Measurements from ENCODE around the gene MSI2.
"Not testable (repeated sequence)": the region's sequence is repeated elsewhere in the genome, so short reads cannot be mapped to it uniquely, and the experiment has no call there.

Gene MSI2

DNA sequence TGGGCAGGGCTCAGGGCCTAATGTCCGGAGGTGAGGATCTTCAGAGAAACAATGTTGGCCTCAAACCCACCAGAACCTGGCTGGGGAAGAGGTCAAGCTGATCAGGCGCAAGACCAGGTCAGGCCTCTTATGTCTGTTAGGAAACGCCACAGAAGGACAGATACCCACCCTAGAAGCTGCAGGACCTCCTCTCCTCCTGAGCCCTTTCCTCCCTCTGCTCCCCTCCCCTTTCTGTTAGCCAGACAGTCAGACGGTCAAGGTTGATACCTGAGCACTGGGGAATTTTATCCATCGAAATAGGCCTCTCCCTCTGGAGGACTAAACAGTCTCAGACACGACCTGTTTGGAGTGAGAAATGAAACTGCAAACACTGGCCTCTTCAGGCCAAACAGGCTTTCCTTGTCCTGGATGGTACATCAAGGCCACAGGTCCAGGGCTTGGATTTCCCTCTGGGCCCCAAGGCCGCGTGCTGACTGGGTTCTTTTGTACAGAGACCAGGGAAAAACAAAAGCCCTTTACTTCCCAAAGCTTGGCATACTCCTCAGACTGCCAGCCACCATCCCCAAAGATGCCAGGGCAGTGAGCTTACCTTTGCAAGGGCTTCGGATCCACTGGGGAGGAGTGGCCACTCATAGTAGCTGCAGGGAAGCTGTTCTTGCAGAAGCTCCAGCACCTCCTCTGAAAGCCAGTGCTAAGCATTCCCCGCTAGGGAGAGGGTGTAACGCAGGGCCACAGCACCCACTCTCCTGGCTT lies 353.0 kb downstream of the MSI2 start:
- no peak for DNase-seq

DNA sequence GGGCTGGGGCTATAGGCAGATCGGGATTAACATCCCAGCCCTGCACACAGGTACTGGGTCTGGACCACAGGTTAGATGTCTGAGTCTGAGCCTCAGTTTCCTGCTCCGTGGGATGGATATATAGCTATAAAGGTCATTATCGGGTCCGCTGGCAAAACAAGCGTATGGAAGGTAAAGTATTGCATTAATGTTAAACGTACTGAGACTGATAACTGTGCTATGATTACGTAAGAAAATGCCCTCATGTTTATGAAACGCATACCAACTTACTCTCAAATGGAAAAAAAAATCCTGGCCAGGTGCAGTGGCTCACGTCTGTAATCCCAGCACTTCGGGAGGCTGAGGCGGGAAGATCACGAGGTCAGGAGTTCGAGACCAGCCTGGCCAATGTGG lies 353.6 kb downstream of the MSI2 start:
- DNase-seq: no peak

DNA sequence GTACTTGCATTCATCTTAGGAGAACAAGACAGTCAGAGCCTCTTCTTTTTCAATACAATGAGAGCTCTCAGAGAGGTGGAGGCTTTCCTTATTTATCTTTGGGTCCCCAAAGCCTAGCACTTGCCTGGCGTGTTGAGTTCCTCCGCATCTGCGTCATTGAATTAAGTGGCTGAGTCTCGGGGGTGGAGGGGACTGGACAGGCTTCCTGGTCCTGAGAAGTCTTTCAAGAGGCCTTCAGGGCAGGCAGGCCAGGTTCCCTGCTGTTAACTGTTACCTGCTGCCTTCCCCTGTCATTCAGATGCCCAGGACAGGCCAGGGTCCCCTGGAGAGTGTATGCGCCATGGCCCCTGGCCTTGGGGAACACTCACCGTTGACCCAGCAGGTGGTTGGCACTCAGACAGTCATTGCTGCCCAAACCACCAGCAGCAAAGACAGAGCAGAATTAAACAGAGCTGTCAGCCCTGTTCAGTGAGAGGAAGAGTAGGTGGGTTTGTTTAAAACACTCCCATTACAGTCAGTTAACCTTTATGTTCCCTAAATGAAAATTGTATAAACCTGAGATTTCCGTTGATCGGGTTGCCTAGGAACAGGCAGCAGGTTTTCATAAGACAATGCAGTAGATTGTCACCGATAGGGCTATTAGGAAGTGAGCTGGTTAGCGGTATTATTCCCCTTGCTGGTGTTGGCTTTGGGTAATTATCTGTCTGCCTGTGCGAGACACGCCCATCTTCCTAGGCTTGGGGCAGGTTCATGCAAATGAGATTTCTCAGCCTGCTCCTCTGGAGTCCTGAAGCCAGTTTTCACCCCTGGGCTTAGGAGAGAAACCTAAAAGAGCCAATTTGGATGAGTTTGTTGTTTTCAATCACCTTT lies 356.1 kb downstream of the MSI2 start:
- DNase-seq: no peak

DNA sequence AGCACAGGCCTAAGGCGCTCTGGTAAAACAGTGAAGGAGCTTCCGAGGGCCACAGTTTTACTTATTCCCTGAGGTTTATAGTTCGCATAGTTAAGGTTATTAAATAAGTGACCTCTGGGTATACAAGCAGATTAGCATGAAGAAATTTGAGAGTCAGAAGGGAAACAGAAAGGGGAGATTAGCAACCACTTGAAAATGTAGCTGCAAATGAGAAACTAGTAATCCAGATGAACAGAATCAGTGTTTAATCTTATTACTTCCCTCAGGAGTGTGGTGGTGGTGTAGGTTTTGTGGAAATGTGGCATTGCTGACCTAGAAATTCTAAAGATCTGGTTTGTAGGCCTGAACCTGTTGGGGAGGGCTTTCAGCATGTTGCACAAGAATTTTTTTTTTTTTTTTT lies 358.4 kb downstream of the MSI2 start:
- DNase-seq: no peak

DNA sequence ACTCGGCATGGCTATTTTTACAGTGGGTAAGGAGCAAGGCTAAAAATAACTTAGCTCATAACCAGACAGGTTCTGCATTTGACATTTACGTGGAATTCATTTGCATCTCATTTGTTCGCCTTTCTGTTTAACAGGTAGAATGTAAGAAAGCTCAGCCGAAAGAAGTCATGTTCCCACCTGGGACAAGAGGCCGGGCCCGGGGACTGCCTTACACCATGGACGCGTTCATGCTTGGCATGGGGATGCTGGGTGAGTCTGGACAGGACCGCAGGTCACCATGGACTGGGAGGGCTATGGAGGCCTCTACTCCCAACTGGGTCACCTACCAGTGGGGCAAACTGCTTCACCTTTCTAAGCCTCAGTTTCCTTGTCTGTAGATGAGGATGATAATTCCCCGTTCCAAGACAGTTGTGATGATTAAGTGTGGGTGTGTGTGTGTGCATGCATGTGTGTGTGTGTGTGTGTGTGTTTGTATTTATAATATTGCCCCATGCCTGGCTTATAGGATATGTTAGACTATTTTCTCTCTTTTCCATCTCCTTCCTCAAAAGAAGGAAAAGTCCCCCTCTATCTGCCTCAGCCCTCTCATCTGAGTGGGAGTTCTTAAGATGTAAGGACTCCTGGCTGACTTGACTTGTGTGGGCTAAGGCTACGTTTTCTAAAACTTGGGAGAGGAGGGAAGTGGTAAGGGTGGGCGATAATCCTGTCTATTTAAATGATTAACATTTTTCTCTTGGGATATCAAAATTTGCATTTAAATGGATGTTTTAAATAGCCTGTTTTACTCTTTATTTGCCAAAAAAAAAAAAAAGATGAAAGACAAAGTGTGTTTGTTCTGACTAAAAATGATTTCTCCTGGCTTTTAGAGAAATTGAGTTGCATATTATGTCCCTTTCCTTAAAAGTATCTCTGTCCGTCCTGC lies 359.8 kb downstream of the MSI2 start:
- DNase-seq: no peak

DNA sequence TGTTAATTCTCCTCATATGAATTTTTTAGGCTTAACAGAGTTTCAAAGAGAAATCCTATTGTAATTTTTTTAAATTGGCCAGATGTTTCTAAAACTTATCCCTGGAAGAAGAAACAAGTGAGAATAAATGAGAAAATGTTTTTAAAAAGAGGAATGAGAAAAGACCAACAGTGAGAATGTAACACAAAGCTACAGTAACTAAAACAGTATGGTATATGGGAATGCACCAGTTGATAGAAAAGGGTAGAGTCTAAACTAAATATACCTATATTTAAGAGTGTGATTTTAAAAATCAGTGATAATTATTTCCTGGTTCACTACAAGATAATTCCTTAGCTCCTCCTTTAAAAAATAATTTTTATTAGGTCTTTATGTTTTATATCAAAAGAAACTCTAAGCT lies 360.9 kb downstream of the MSI2 start:
- no peak for DNase-seq

DNA sequence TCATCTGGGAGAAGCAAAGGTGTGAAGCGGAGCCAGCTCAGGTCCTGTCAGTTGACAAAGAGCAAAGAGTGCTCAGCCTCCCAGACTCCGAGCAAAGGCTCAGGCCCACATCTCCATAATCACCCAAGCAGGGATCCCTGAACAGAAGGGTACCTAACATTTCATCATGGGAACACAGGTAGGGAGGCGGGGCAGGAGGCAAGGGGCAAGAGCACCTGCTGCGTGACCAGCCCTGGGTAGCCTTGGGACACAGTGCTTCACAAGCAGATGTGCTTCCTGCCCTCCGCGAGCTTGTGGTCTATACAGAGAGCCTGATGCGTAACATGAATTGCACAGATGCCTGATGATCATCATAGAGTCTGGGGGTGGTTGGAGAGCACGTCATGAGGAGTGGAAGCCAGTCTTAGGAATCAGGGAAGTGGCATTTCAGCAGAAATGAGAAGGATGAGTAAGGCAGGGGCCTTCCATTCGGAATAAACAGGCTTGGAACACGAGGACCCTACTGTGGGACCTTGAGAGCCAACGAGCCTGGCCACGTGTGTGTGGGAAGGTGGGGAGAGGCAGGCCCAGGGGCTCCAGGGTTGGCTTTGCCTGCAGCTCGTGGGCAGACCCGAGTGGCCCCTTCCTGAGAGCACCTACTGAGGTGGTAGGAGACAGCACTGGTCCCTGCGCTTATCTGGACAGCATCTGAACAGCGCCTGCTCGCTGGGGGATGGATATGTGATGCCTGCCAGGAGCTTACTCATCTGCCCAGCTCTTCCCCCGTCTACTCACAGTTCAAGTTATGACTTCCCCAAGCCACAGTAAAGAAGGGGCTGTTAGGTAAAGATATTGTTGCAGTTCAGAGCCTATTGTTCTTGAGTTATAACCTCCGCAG lies 363.0 kb downstream of the MSI2 start:
- DNase-seq: no peak

DNA sequence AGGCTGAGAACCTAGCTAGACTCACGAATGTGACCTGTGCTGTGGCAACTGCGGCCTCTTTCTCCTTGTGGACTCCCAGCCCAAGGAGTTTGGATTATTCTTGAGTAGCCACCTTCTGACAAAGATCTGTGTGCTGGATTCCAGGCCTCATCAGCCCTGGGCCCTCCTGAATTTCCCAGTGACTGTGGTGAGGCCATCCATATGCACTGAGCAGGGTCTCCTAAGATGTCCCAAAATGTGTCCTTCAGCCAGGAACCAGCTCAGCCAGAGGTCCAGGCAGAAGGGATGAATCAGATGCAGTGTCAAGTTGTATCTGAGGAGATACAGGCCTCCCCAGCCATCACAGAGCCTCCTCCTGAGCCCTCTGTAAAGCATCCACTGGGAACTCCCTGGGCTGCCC lies 364.3 kb downstream of the MSI2 start:
- no peak for DNase-seq

DNA sequence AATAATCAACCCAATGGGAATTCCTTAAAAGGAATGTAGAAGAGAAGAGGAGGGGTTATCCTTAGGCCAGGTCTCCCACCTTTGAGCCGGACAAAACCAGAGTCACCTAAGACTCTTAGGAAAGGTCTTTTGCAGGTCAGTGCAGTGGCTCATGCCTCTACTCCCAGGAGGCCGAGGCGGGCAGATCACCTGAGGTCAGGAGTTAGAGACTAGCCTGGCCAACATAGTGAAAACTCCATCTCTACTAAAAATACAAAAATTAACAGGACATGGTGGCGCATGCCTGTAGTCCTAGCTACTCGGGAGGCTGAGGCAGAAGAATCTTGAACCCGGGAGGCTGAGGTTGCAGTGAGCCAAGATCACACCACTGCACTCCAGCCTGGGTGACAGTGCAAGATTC lies 365.5 kb downstream of the MSI2 start:
- DNase-seq: not testable (repeated sequence)

DNA sequence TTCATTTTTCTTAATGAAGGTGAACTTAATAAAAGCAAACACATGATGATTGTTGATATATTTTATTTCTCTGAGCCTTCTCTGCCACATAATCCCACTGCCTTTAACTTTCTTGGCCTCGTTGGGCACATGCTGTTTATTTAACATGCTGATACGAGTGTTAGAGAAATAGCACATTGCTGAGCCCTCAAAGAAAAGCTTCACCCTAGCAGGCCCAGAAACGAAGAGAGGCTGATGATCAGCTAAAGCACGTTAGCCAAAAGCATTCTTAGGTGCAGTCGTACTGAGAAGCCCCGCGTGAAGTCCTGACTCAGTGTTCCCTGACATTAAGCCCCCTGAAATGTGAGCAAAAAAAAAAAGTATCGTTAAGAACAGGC lies 366.0 kb downstream of the MSI2 start:
- DNase-seq: no peak

DNA sequence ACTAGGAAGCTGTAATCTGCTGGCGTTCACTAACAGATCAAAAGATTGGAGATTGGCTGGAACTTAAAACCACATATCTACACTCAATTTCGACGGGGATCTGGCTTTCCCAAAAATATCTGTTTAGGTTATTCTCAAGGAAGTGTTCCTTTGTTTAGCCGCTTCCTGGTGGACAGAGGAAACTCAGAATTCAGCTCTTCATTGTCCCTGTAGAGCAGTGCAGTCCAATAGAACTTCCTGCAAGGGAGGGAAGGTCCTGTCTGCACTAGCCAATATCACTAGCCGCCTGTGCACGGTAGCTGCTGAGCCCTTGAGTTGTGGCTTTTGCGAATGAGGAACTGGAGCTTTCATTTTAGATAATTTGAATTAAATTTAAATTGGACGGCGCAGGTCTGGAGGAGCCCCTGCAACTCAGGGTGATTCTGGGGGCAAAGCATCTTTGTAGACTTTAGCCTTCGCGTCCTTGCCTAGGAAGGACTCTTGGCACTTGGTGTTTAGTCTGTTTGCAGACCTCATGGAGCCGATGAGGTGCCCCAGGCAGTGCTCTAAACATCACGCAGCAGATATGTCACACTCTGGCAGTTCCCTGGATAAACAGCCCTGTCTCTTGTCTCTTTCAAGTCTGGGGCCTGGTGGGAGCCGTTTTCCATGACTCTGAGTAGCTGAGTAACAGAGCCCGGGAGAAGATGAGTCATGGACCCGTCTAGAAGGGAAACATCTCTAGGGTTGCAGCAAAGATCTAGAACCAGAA lies 366.5 kb downstream of the MSI2 start:
- DNase-seq: no peak

DNA sequence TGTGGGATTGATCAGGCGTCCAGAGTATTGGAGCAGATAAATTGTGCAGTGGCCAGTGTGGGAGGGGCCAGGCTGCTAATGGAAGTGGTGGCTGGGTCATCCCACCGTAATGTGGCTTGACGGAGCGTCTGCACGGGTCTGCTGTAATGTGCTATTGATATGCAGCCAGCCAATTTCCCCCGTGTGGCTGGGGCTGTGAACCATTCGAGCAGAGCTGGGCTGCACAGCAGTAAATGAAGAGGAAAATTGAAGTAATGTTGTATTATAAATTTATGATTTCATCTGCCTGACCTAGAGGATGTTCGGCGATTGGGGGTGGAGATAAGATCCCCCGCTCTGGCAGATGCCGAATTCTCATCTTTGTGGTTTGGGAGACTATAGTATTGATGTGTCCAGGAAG lies 367.3 kb downstream of the MSI2 start:
- no peak for DNase-seq

DNA sequence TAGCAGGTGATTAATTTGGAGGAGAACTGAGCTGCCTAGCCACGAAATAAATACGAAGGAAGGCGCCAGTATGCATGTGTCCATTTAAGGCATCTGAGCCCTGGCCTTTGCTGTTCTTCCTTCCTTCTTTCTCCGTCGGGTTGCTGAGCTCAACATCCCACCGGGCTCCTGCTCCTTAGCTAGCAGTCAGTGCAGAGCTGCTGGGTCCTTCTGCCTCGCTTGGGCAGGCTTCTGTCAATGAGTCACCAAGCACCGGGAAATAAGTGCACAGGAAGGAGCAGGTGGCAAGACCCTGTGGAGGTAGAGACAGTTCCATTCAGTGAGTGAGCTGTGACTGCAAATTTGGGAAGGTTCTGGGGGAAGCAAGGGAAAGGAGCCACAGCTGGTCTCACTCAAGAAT lies 368.1 kb downstream of the MSI2 start:
- DNase-seq: no peak

DNA sequence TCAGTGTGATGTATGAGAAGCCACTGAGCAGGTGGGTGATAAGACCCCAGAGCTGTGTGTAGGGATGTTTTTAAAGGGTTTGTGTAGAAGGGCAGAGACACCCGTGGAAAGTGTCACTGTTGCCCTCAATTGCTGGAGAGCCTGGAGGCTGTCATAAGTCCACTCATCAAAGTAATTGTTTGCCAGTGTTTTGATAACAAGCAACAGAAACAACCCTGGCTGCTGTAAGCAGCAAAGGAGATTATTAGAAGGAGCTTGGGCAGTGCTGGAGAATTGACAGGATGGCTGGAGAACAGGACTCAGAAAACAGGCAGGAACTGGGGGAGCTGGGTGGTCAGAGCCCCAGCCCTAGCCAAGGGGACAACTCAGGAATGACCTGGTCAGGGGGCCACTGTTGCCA lies 369.2 kb downstream of the MSI2 start:
- DNase-seq: no peak

DNA sequence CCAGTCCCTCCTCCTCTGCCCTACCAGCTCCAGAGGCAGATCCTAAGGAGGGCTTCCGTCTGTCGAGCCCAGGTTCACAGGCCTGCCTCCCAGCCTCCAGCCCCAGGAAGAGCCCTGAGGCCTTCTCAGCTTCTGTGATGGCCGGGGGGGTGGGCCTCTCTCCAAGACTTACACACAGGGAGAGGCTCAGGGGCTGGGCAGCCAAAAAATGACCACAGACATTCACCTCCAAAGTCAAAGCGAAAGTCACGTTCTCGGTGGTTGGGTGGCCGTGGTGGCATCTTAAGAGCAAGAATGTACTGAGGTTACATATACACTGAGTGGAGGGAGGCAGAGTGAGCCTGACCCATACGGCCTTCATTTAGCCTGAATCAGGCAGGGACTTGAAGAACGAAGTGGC lies 369.6 kb downstream of the MSI2 start:
- no peak for DNase-seq

DNA sequence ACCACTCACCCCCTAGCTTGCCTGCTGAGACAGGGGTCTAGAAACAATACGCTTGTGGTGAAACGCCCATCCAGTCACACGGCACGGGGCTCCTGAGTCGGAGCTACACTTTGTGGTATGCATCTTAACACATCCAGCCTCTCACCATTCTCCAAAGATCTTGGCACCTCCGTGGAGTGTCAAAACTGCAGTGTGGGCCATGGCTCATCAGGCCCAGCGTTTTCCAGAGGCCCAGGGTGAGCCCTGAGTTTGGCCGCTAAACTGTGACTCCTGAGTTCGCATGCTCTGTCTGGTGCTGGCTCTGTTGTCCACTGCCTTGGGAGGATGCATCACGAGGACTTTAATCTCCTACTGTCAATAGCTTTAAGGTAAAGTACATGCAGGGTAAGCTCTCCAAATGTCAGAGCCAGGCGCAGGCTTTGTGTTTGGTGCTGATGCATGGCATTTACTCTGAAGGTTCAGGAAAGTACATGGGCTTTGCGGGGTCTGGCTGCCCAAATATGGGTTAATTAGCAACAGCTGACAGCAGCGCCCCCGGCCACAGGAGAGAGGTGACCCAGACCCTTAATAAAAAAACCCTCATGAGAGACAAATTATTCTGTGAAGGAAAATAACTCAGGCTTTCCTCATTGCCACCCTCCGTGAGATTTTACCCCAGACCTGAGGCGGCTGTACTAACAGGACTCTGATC lies 370.3 kb downstream of the MSI2 start:
- DNase-seq: no peak

DNA sequence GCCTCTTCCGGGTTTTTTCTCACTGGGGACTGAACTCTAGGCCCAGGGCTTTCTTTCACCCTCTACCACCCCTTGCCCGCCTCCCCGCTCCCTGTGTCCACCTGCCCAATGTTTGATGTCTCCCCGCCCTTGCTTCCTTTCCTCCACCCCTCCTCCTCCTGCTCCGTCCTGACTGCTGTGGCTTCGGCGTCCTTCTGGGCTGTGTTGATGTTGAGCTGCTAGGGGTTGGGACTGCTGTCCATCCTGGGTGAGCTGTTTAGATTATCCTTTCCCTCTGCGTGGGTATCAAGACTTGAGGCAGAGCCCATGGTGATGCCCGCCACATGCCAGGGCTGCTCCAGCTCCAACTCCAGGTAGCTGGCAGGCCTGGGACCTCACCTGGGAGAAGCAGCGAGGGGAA lies 371.3 kb downstream of the MSI2 start:
- no peak for DNase-seq

DNA sequence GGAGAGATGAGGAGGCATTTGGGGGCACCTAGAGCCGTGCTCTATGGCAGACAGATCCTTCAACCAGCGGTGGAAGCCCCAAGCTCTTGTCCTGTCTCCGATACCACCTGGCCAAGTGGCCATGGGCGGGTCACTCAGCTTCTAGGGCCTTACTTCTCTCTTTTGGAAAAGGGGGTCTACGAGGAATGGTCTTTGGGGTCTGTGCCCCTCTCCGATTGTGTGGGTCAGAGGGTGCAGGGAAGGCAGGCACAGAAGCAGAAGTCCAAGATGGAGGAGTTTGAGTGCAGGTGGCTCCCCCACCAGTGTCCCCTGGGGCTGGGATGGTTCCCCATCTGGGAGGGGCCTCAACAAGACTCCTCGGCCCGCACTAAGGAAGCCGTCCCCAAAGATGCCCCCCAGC lies 372.1 kb downstream of the MSI2 start:
- DNase-seq: no peak

DNA sequence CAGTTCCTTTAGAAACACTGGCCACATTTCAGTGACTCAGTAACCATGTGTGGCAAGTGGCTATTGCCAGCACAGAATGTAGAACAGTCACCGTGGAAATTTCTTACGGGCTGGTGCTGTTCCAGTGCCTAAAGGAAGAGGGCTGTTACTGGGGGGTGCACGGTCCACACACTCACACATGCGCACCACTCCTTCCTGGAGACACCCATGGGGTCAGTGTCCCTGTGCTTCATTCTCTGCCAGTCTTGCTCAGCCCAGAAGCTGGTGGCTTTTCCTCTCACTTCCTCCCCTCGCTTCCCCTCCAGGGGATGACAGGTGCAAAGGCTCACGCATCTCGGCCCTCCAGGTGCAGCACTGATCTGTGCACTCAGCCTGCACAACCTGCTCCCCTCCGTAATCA lies 373.1 kb downstream of the MSI2 start:
- DNase-seq: no peak

DNA sequence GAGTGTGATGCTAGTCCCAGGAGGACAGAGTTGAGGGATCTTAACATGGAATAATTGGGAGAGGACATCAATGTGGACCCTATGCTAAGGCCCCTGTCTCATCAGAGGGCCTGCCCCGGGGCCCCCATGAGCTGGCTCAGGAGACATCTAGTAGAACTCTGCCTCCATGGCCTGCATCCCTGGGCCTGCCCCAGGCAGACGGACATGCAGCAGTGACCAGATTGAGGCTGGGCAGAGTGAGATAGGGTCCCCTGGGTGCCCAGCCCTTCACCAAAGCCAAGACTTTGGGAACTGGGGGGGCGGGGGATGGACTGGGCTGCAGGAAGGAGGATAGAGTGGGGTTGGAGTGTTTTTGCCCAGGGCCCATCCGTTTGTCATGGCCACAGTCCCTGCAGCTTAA lies 373.6 kb downstream of the MSI2 start:
- no peak for DNase-seq

DNA sequence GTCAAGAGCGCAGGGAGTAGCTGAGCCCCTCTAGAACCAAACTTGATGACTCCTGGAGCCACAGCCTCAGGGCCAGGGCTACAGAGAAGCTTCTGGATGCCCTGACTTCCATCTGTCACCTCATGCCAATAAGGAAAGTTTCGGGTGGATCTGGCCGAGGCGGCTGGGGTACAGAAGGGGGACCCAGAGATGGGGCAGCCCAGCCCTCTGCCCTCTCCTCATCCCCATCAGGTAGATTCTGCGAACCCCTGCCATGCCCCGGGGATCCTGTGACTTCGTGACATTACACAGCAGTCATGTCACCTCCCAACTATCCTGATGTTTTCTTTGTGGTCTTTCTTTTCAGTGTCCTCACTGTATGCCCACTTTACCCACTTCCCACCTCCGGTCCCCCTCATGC lies 374.4 kb downstream of the MSI2 start:
- DNase-seq: no peak
